ENCODE data around the gene NAV2.

The NAV2 gene

GRCh38 chr11:19670030-19670791, 42.4 kb upstream of the NAV2 start:
- no peak overlapping the region for H3K4me3 ChIP-seq (ENCODE audit: low read depth, low read length)
- DNase-seq (ENCODE audit: low read depth, low spot score), result peak; percentile 85
- TF ChIP-seq CTCF (IDR thresholded peaks at IDR 0.05; ENCODE audit: low read depth, low read length), result no peak
- in situ Hi-C loops (cut with HindIII; ENCODE audit: low sequenced_read_pairs), result no loop called here

GRCh38 chr11:19672586-19673206, 39.9 kb upstream of the NAV2 start:
- no peak for TF ChIP-seq CTCF (IDR thresholded peaks at IDR 0.05; ENCODE audit: low read depth, low read length)
- in situ Hi-C loops (cut with HindIII; ENCODE audit: low sequenced_read_pairs), result no loop called here
- no peak for DNase-seq (ENCODE audit: low read depth, low spot score)
- H3K4me3 ChIP-seq (ENCODE audit: low read depth, low read length), result no peak overlapping the region

- in situ Hi-C loops (cut with HindIII; ENCODE audit: low sequenced_read_pairs), result no loop called here
- H3K4me3 ChIP-seq (ENCODE audit: low read depth, low read length), result no peak overlapping the region
- no peak for TF ChIP-seq CTCF (IDR thresholded peaks at IDR 0.05; ENCODE audit: low read depth, low read length)
- DNase-seq (ENCODE audit: low read depth, low spot score), result peak; percentile 33
Observed at GRCh38 chr11:19673924-19674729, 38.5 kb upstream of the NAV2 start.

GRCh38 chr11:19674836-19675235, 37.8 kb upstream of the NAV2 start:
- no peak overlapping the region for H3K4me3 ChIP-seq (ENCODE audit: low read depth, low read length)
- in situ Hi-C loops (cut with HindIII; ENCODE audit: low sequenced_read_pairs), result no loop called here
- no peak for DNase-seq (ENCODE audit: low read depth, low spot score)
- no peak for TF ChIP-seq CTCF (IDR thresholded peaks at IDR 0.05; ENCODE audit: low read depth, low read length)

- DNase-seq (ENCODE audit: low read depth, low spot score), result no peak
- no peak for TF ChIP-seq CTCF (IDR thresholded peaks at IDR 0.05; ENCODE audit: low read depth, low read length)
- H3K4me3 ChIP-seq (ENCODE audit: low read depth, low read length), result no peak overlapping the region
- in situ Hi-C loops (cut with HindIII; ENCODE audit: low sequenced_read_pairs), result no loop called here
Observed at GRCh38 chr11:19675397-19675796, 37.2 kb upstream of the NAV2 start.

- TF ChIP-seq CTCF (IDR thresholded peaks at IDR 0.05; ENCODE audit: low read depth, low read length), result no peak
- peak; percentile 71 for DNase-seq (ENCODE audit: low read depth, low spot score)
- no peak overlapping the region for H3K4me3 ChIP-seq (ENCODE audit: low read depth, low read length)
- in situ Hi-C loops (cut with HindIII; ENCODE audit: low sequenced_read_pairs), result no loop called here
Observed at GRCh38 chr11:19676475-19677380, 35.9 kb upstream of the NAV2 start.
